Right lobe of liver (tissue), 6 donors: ENCODE measurements around the gene GZMH. TPM values are rescaled to one million over a fixed set of nuclear protein-coding genes. Genes with fewer than 3 reads are reported as not detected.

Source experiments
- ATAC-seq, 4 donors: fragments of 200-7000 bp; cut with Tn5 transposase; one replicate each; pipeline ENCODE4 v1.9.1; 2020; ENCODE audit warnings: mild to moderate bottlenecking in 4 of 4, moderate library complexity in 4 of 4
- DNase-seq, 3 donors: peaks; one replicate each; pipeline ENCODE4 v3.0.0-alpha.2; 2020
- H3K27ac ChIP-seq, 3 donors: fragments of 200-600 bp; one replicate each; pipeline ENCODE4 v1.8.0; 2022
- H3K27me3 ChIP-seq, 2 donors: fragments of 200-600 bp; one replicate each; pipeline ENCODE4 v1.8.0; 2022
- H3K36me3 ChIP-seq, 4 donors: fragments of 200-600 bp; sonication (generic) in 1 of 4; one replicate each; pipeline versions ENCODE4 v1.5.1 to v1.8.0; 2017 to 2022; ENCODE audit warnings: control low read depth in 1 of 4
- H3K4me1 ChIP-seq, 4 donors: fragments of 200-600 bp; sonication (generic) in 1 of 4; one replicate each; pipeline versions ENCODE4 v1.5.1 to v1.8.0; 2017 to 2022; ENCODE audit warnings: control low read depth in 1 of 4
- H3K4me3 ChIP-seq, 3 donors: fragments of 200-600 bp; one replicate each; pipeline ENCODE4 v1.8.0; 2022
- H3K9me3 ChIP-seq, 4 donors: fragments of 200-600 bp; sonication (generic) in 1 of 4; one replicate each; pipeline versions ENCODE4 v1.5.1 to v1.8.0; 2017 to 2022; ENCODE audit warnings: control low read depth in 1 of 4
- CTCF ChIP-seq, 4 donors: fragments of 200-600 bp in 3 of 4; fragments of 450-650 bp in 1 of 4; IDR thresholded peaks; one replicate each; pipeline versions ENCODE4 v1.5.1 to v1.8.0; 2016 to 2022; ENCODE audit warnings: antibody characterized with exemption in 4 of 4, mild to moderate bottlenecking in 2 of 4
- POLR2A ChIP-seq: fragments of 450-650 bp; IDR thresholded peaks from one replicate; pipeline ENCODE4 v1.6.1; 2017; ENCODE audit warnings: antibody characterized with exemption, mild to moderate bottlenecking
- WGBS: methylation state at CpG from one replicate; pipeline ENCODE4 v1.1.6; 2018; ENCODE audit warnings: low coverage, low lambda C conversion rate; ENCODE audit not compliant: insufficient coverage; ENCODE audit errors: missing lambda C conversion rate; 5-methylcytosine and 5-hydroxymethylcytosine counted together
- intact Hi-C, 2 donors: fragments of 100-400 bp; cut with DNase I; formaldehyde crosslinking; loops; one replicate each; pipeline versions ENCODE4 v1.11.2 to v1.14.1; 2022
- total RNA-seq, 6 experiments: library from RNA; depleted of rRNA in 2 of 6; stranded (reverse); fragments of >200 nt in 2 of 6; fragmentation: NEBNext Ultra II Directional in 3 of 6; extraction: Animal tissue kit (Norgen Biotek cat#: 25700) in 3 of 6; gene quantifications; one replicate each; pipeline versions ENCODE4 v1.1.0 to v1.2.4, GENCODE V29; 2016 to 2023
- donor health status: DM: no; HTN: yes; CAD: no.
- donor health status: DM: no; HTN: no; CAD: no.
- donor health status: DM: no; HTN: no; CAD: no.
- donor health status: DM: no; HTN: yes; CAD: no.
- donor health status: DM: no; HTN: yes; CAD: no.

GZMH gene
- total RNA-seq, 6 experiments from 2014 or later: 0.44 to 0.93 (median 0.48) TPM; not detected in 1

GRCh38 chr14:24633353-24633752, 23.9 kb upstream of the GZMH start:
- H3K4me3 ChIP-seq: no peak overlapping the region
- H3K27me3 ChIP-seq: no peaks in the 10 kb centered on the region
- WGBS: 60% methylated on average over 1 of the region's 1 CpG
- H3K4me1 ChIP-seq: no peaks in the 10 kb centered on the region
- no peaks in the 10 kb centered on the region for H3K36me3 ChIP-seq
- intact Hi-C loops: no loop called here
- H3K9me3 ChIP-seq: no peaks in the 10 kb centered on the region
- no peak for TF ChIP-seq POLR2A
- no peak for TF ChIP-seq CTCF (IDR thresholded peaks at IDR 0.05)
- DNase-seq (no peak), ATAC-seq (no peak)
- no peak overlapping the region for H3K27ac ChIP-seq

DNA sequence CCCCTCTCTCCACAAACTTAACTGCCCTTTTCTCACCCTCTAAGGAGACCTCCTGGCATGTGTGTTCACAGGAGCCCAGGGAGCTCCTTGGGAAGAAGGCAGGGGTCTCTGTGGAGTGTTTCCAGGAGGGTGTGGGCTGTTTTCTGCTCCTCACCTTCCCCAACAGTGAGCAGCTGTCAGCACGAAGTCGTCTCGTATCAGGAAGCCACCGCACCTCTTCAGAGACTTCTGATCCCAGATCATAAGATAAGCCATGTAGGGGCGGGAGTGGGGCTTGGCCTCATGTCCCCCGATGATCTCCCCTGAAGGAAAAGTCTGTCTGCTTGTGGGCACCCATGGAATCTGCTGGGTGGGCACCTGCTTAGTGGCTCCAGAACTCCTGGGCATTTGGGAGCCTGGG, 23.3 kb upstream of the GZMH start:
- no peak overlapping the region for H3K27ac ChIP-seq
- no peak overlapping the region for H3K4me3 ChIP-seq
- no peaks in the 10 kb centered on the region for H3K4me1 ChIP-seq
- H3K36me3 ChIP-seq: no peaks in the 10 kb centered on the region
- intact Hi-C loops: no loop called here
- DNase-seq (no peak), ATAC-seq (no peak)
- TF ChIP-seq CTCF (IDR thresholded peaks at IDR 0.05): no peak
- TF ChIP-seq POLR2A: no peak
- no peaks in the 10 kb centered on the region for H3K27me3 ChIP-seq
- 50% methylated on average over 2 of the region's 6 CpGs for WGBS
- no peaks in the 10 kb centered on the region for H3K9me3 ChIP-seq

DNA sequence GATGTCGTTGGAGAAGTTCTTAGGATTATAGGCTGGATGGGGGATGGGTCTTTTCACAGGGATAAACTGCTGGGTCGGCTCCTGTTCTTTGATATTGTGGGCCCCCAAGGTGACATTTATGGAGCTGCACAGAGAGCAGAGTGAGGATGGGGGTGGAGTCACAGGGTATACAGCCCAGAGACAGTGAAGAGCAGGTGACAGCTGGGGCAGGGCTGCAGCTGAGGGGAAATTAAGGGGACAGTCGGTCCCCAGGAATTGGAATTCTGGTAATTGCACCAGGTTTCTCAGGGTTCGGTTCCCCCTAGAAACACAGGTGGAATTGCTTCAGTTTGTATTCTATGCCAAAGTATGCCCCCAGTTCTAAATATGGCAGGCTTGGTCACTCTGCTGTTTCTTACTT, 22.9 kb upstream of the GZMH start:
- H3K36me3 ChIP-seq: no peaks in the 10 kb centered on the region
- intact Hi-C loops: no loop called here
- H3K4me1 ChIP-seq: no peaks in the 10 kb centered on the region
- no peaks in the 10 kb centered on the region for H3K9me3 ChIP-seq
- no peak overlapping the region for H3K4me3 ChIP-seq
- ATAC-seq: no peak
- no peak overlapping the region for H3K27ac ChIP-seq
- no CpG with 5 or more reads among the region's 4 CpGs for WGBS
- TF ChIP-seq CTCF (IDR thresholded peaks at IDR 0.05) (no peak), POLR2A (no peak)
- DNase-seq: no peak
- no peaks in the 10 kb centered on the region for H3K27me3 ChIP-seq

- no peak for ATAC-seq
- H3K27ac ChIP-seq: no peak overlapping the region
- no peaks in the 10 kb centered on the region for H3K36me3 ChIP-seq
- TF ChIP-seq CTCF (IDR thresholded peaks at IDR 0.05) (no peak), POLR2A (no peak)
- no peak for DNase-seq
- intact Hi-C loops: no loop called here
- H3K4me3 ChIP-seq: no peak overlapping the region
- no peaks in the 10 kb centered on the region for H3K4me1 ChIP-seq
- no peaks in the 10 kb centered on the region for H3K27me3 ChIP-seq
- H3K9me3 ChIP-seq: no peaks in the 10 kb centered on the region
- WGBS: 91% methylated on average over 10 of the region's 11 CpGs
Observed at GRCh38 chr14:24631749-24632335, 22.4 kb upstream of the GZMH start.
